ENCODE measurements around the gene NIM1K.

DNA sequence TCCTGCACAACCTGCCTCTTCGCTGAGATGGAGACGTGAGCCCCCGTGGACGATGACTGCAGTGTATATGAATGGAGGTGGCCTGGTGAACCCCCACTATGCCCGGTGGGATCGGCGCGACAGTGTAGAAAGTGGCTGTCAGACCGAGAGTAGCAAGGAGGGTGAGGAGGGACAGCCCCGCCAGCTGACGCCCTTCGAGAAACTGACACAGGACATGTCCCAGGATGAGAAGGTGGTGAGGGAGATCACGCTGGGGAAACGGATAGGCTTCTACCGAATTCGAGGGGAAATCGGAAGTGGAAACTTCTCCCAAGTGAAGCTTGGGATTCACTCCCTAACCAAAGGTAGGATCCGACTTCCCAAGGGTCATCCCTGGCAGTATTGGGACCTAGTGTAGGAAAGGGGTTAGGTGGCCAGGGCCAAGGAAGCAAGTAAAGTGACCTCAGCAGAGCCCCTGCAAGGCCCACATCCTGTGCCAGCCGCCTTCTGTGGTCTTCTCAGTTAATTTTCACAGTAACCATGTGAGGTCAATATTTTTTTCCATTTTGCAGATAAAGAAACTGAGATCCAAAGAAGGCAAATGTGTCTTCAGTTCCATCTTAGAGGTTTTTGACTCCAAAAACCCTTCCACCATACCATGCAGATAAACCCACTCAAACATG lies 53.8 kb downstream of the NIM1K start:
- TF ChIP-seq TAF1 (IDR thresholded peaks at IDR 0.05; ENCODE audit: low read depth, low read length), result no peak
- no peak for TF ChIP-seq POLR2AphosphoS5 (IDR thresholded peaks at IDR 0.05; ENCODE audit: low read depth, low read length)
- no peak for TF ChIP-seq POLR2A (IDR thresholded peaks at IDR 0.05; ENCODE audit: low read depth, low read length)
- no peak for TF ChIP-seq SPI1 (IDR thresholded peaks at IDR 0.05; ENCODE audit: low read depth, low read length)
